ENCODE data around the gene GNG4. TPM values are rescaled to one million over a fixed set of nuclear protein-coding genes. Genes with fewer than 3 reads are reported as not detected.

The GNG4 gene
- total and polyA plus RNA-seq, 2 donors (not counting 3 experiments of a cell fraction or from before 2014, with no cell fraction given) = 0.10 TPM; not detected in 1

DNA sequence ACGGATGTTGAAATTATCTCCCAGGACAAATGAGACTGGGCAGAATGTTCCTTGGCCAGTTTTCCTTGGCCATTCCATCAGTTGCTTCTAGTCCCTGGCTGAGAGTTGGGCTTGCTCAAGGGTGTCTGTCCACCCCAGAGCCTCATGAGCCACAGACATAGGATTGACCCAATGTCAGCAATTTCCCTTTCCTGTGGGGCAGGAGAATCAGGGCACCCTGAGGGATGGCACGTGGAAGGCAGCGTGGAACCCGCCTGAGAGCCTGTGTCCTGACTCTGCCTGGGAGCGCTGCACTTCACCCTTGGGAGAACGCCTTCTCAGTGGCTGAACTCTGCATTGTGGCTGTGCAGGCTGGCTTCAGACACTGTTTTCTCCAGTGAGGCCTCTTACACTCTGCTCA lies 74.0 kb downstream of the GNG4 start:
- H3K27me3 ChIP-seq (ENCODE audit: control insufficient read depth in 2 of 2, insufficient read depth in 2 of 2, low read length in 2 of 2) = no peaks in the 10 kb centered on the region
- TF ChIP-seq MYC (IDR thresholded peaks at IDR 0.05; ENCODE audit: low read depth, low read length) (no peak), POLR2AphosphoS5 (IDR thresholded peaks at IDR 0.05; ENCODE audit: insufficient read depth, low read depth, low read length) (no peak), EZH2 (IDR thresholded peaks at IDR 0.05; ENCODE audit: borderline replicate concordance, low read depth, low read length, severe bottlenecking) (no peak), GATA2 (IDR thresholded peaks at IDR 0.05; ENCODE audit: insufficient read depth, insufficient read length, low read depth, low read length) (no peak), POLR2A (IDR thresholded peaks at IDR 0.05; ENCODE audit: low read depth, low read length) (no peak), FOS (IDR thresholded peaks at IDR 0.05; ENCODE audit: borderline replicate concordance, insufficient read depth, low read length) (no peak), JUN (IDR thresholded peaks at IDR 0.05; ENCODE audit: borderline replicate concordance, insufficient read depth, insufficient read length, low read depth) (no peak)
- TF ChIP-seq, protein P1, sequence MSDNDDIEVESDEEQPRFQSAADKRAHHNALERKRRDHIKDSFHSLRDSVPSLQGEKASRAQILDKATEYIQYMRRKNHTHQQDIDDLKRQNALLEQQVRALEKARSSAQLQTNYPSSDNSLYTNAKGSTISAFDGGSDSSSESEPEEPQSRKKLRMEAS (IDR thresholded peaks at IDR 0.05; ENCODE audit: insufficient read depth, insufficient read length) = no peak
- TF ChIP-seq, protein P2, sequence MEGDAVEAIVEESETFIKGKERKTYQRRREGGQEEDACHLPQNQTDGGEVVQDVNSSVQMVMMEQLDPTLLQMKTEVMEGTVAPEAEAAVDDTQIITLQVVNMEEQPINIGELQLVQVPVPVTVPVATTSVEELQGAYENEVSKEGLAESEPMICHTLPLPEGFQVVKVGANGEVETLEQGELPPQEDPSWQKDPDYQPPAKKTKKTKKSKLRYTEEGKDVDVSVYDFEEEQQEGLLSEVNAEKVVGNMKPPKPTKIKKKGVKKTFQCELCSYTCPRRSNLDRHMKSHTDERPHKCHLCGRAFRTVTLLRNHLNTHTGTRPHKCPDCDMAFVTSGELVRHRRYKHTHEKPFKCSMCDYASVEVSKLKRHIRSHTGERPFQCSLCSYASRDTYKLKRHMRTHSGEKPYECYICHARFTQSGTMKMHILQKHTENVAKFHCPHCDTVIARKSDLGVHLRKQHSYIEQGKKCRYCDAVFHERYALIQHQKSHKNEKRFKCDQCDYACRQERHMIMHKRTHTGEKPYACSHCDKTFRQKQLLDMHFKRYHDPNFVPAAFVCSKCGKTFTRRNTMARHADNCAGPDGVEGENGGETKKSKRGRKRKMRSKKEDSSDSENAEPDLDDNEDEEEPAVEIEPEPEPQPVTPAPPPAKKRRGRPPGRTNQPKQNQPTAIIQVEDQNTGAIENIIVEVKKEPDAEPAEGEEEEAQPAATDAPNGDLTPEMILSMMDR (IDR thresholded peaks at IDR 0.05; ENCODE audit: extremely low read depth in 1 of 2, insufficient read depth in 1 of 2, low read depth in 1 of 2, low read length in 2 of 2) = no peak
- intact Hi-C loops (cut with micrococcal nuclease) = no loop called here
- no peak overlapping the region for H3K9ac ChIP-seq (replicated peaks; ENCODE audit: extremely low read depth, insufficient read depth, low read length)
- H3K4me1 ChIP-seq (ENCODE audit: control insufficient read depth, extremely low read depth, insufficient read depth, low read length) = no peaks in the 10 kb centered on the region
- no peaks in the 10 kb centered on the region for H3K9me3 ChIP-seq (replicated peaks; ENCODE audit: control insufficient read depth, insufficient read depth, low read length)
- H3K27ac ChIP-seq (ENCODE audit: insufficient read depth, low read depth, low read length) = no peak overlapping the region
- H3K4me3 ChIP-seq (replicated peaks in 1 of 3; ENCODE audit: insufficient read depth in 1 of 3, low read depth in 1 of 3, low read length in 3 of 3) = no peak overlapping the region
- no TSS peak for BruUV-seq (replicated peaks)
- no peak overlapping the region for H2AFZ ChIP-seq (ENCODE audit: low read depth, low read length)
- no peak overlapping the region for H3K4me2 ChIP-seq (ENCODE audit: insufficient read depth, low read length)
- ChIA-PET CTCF (no interaction called here), POLR2A (no interaction called here)
- H3K79me2 ChIP-seq (ENCODE audit: control insufficient read depth, insufficient read depth, low read length) = no peaks in the 10 kb centered on the region
- no peaks in the 10 kb centered on the region for H3K9me1 ChIP-seq (replicated peaks; ENCODE audit: control insufficient read depth, extremely low read depth, insufficient read depth, low read length)
- H4K20me1 ChIP-seq (replicated peaks; ENCODE audit: control insufficient read depth, extremely low read depth, insufficient read depth, low read length) = no peaks in the 10 kb centered on the region
- dilution Hi-C loops (cut with MboI; ENCODE audit: extremely low pct_ligation_motif_present, low sequenced_read_pairs) = no loop called here
- FAIRE-seq (no peak), DNase-seq (ENCODE audit: low read depth, low spot score) (no peak)
- H3K36me3 ChIP-seq (ENCODE audit: control insufficient read depth in 2 of 2, extremely low read depth in 1 of 2, insufficient read depth in 2 of 2, low read length in 2 of 2) = no peaks in the 10 kb centered on the region

All from endothelial cell of umbilical vein (primary cell).